ENCODE data around the gene MX2. TPM values are rescaled to one million over a fixed set of nuclear protein-coding genes. Genes with fewer than 3 reads are reported as not detected.

The MX2 gene
- total and polyA plus RNA-seq, 3 donors from 2014 or later: 8.4 to 12.8 (median 10.1) TPM

GRCh38 chr21:41458559-41458958, 96.7 kb downstream of the MX2 start:
- WGBS, 2 donors: 94% methylated on average over 22 of the region's 22 CpGs
- intact Hi-C loops (cut with DNase I; ENCODE audit: low total_unique reads): no loop called here
- H3K27me3 ChIP-seq: no peaks in the 10 kb centered on the region
- H3K9me3 ChIP-seq: no peaks in the 10 kb centered on the region
- no peak overlapping the region for H3K4me3 ChIP-seq
- no peaks in the 10 kb centered on the region for H3K4me1 ChIP-seq
- TF ChIP-seq CTCF (IDR thresholded peaks at IDR 0.05): no peak
- H3K36me3 ChIP-seq (ENCODE audit: low read depth, missing control alignments): no peaks in the 10 kb centered on the region
- H3K27ac ChIP-seq: no peak overlapping the region
- no peak for DNase-seq

Other genes with a start within 250 kb of the MX2 start
- gene BACE2, start 193.9 kb upstream of the MX2 start, total RNA-seq: 10 to 100 TPM; 21.8 to 28.6 TPM
- gene BACE2, start 193.9 kb upstream of the MX2 start, polyA plus RNA-seq (ENCODE audit: insufficient read depth, low read depth, low replicate concordance): 17.4 TPM
- 1 to 10 TPM; 4.9 to 9.4 TPM for gene FAM3B, start 45.2 kb upstream of the MX2 start, total RNA-seq
- gene FAM3B, start 45.2 kb upstream of the MX2 start, polyA plus RNA-seq (ENCODE audit: insufficient read depth, low read depth, low replicate concordance): 14.1 TPM
- 10 to 100 TPM; 22.7 to 36.1 TPM for gene MX1, start 64.2 kb downstream of the MX2 start, total RNA-seq
- gene MX1, start 64.2 kb downstream of the MX2 start, polyA plus RNA-seq (ENCODE audit: insufficient read depth, low read depth, low replicate concordance): 18.0 TPM
- gene TMPRSS2, start 146.1 kb downstream of the MX2 start, total RNA-seq: 1 to 10 TPM; 2.3 to 5.6 TPM
- gene TMPRSS2, start 146.1 kb downstream of the MX2 start, polyA plus RNA-seq (ENCODE audit: insufficient read depth, low read depth, low replicate concordance): 3.9 TPM